ENCODE data around the gene EMP2.

Gene EMP2

GRCh38 chr16:10587622-10588021 lies 7.2 kb upstream of the EMP2 start:
- DNase-seq (ENCODE audit: low read depth) = no peak
- no peak for TF ChIP-seq CTCF (conservative IDR thresholded peaks at IDR 0.05; ENCODE audit: low read length)
- no peak overlapping the region for H3K4me3 ChIP-seq (ENCODE audit: low read length)

DNA sequence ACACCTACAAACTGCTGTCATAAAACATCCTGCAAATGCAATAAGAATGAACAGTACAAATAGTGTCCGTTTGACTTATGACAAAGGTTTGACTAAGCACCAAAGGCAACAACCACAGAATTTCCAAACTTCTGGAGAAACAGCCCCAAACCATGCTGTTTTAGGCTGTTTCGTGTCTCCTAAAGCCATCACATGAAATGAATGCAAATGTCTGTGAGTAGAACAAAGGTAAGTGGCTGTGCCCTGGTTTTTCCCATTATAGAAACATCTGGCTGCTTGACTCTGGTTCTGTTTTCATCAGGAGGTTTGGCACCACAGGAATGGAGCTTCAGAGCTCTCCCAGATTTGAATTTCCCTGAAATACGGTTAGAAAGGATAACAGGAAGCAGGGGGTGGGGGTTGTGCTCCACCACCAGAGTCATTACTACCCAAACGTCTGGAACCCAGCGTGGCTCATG lies 4.6 kb upstream of the EMP2 start:
- no peak overlapping the region for H3K4me3 ChIP-seq (ENCODE audit: low read length)
- peak; percentile 94 for DNase-seq (ENCODE audit: low read depth)
- no peak for TF ChIP-seq CTCF (conservative IDR thresholded peaks at IDR 0.05; ENCODE audit: low read length)

DNA sequence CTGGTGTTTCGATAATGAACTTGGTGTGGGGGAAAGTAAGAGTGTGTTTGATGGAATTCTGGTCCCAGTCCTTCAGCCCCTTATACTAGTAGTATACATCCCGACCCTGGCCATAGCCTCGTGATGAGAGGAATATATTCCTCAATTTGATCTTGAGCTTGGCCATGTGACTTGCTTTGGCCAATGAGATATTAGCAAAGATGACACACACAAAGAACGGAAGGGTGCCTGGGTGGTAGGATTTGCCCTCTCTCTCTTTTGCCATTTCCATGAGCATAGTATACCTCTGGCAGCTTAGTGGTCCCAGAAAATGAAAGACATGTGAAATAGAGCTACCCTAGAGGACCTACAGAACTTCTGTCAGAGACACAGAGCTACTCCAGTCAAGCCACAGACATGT lies 2.9 kb upstream of the EMP2 start:
- TF ChIP-seq CTCF (conservative IDR thresholded peaks at IDR 0.05; ENCODE audit: low read length) = no peak
- no peak for DNase-seq (ENCODE audit: low read depth)
- no peak overlapping the region for H3K4me3 ChIP-seq (ENCODE audit: low read length)

DNA sequence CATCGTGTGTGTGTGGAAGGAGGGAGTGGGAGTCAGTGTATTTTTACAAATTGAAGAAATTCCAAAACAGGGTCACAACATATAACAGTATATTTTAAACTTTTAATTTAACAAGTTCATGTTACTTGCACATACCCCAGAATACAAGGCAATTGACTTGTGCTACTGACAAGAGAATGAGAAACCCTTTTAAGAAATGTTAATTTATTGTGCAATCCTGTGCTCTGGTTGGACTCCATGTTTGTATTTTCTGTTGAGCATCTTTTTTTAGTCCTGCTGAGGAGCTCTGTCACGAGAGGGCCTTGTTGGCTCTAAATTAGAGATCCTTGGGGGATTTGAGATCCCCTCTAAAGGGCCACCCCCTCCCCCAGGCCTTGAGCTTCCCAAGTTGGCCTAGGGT lies 1.1 kb upstream of the EMP2 start:
- TF ChIP-seq CTCF (conservative IDR thresholded peaks at IDR 0.05; ENCODE audit: low read length) = no peak
- H3K4me3 ChIP-seq (ENCODE audit: low read length) = no peak overlapping the region
- peak; percentile 40 for DNase-seq (ENCODE audit: low read depth)

DNA sequence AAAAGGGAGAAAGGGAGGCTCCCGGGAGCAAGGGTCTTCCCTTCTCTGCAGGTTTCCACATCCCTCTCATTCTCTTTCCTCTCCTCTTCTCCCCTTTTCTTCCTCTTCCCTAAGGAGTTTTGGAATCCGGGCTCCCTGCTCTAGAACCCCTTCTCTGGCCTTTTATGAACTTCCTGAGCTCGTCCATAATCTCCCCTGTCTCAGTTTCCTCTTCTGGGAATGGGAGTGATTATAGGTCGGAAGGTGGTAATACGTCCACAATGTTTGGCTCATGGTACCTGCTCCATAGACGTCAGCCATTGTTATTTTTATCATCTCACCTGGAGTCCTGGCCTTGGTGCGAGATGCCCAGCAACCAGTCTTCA lies 467 bp upstream of the EMP2 start:
- TF ChIP-seq CTCF (conservative IDR thresholded peaks at IDR 0.05; ENCODE audit: low read length) = no peak
- no peak for DNase-seq (ENCODE audit: low read depth)
- peak overlapping the region; percentile 84 for H3K4me3 ChIP-seq (ENCODE audit: low read length)

DNA sequence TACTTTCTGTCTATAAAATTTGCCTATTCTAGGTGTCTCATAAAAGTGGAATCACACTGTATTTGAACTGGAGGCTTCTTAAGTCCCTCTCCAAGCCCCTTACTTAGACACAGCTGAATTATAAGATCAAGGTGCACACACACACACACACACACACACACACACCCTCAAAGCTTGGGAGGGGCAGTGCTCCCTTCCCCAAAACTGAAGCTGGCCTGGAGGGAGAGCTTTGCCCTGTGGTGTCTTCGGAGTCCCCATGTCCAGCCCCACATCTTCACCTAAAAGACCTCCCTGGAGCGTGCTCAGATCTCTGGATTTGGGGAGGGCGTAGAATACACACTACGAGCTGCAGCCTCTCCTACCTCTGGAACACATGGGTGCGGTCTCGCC lies 828 bp downstream of the EMP2 start:
- peak overlapping the region; percentile 84 for H3K4me3 ChIP-seq (ENCODE audit: low read length)
- TF ChIP-seq CTCF (conservative IDR thresholded peaks at IDR 0.05; ENCODE audit: low read length) = no peak
- no peak for DNase-seq (ENCODE audit: low read depth)

- no peak for DNase-seq (ENCODE audit: low read depth)
- peak overlapping the region; percentile 84 for H3K4me3 ChIP-seq (ENCODE audit: low read length)
- no peak for TF ChIP-seq CTCF (conservative IDR thresholded peaks at IDR 0.05; ENCODE audit: low read length)
Measured at GRCh38 chr16:10578474-10579316, 1.7 kb downstream of the EMP2 start.
